Mesenchymal stem cell (in vitro differentiated cells and primary cell): ENCODE measurements around the gene HPS1.

Experiments
- DNase-seq: peaks from one replicate; pipeline ENCODE4 v3.0.0-alpha.2; 2013
- H2AFZ ChIP-seq: one replicate; pipeline ENCODE4 v1.6.1; 2013; ENCODE audit warnings: low read depth, mild to moderate bottlenecking, control low read depth, inconsistent platforms, low read length, moderate library complexity
- H2AK5ac ChIP-seq: 2 replicates; pipeline ENCODE4 v1.6.1; 2013; ENCODE audit warnings: low read length, moderate library complexity, mild to moderate bottlenecking, inconsistent platforms; ENCODE audit not compliant: severe bottlenecking
- H2BK120ac ChIP-seq: one replicate; pipeline ENCODE4 v1.6.1; 2013; ENCODE audit warnings: low read depth, mild to moderate bottlenecking, inconsistent platforms, low read length, moderate library complexity
- H2BK12ac ChIP-seq, 2 experiments: one replicate each; pipeline ENCODE4 v1.6.1; 2013; ENCODE audit warnings: inconsistent platforms in 2 of 2, low read length in 2 of 2, mild to moderate bottlenecking in 2 of 2, moderate library complexity in 2 of 2, control low read depth in 1 of 2
- H2BK15ac ChIP-seq: one replicate; pipeline ENCODE4 v1.6.1; 2013; ENCODE audit warnings: mild to moderate bottlenecking, low read depth, inconsistent platforms; ENCODE audit not compliant: poor library complexity, severe bottlenecking
- H2BK5ac ChIP-seq: 2 replicates; pipeline ENCODE4 v1.6.1; 2013; ENCODE audit warnings: low read depth, mild to moderate bottlenecking, low read length, control low read depth, inconsistent platforms; ENCODE audit not compliant: poor library complexity, severe bottlenecking
- H3K14ac ChIP-seq, 2 experiments: one replicate each; pipeline ENCODE4 v1.6.1; 2013; ENCODE audit warnings: inconsistent platforms in 2 of 2, low read length in 2 of 2, control low read depth in 1 of 2, mild to moderate bottlenecking in 1 of 2, moderate library complexity in 1 of 2
- H3K18ac ChIP-seq, 2 experiments: one replicate each; pipeline ENCODE4 v1.6.1; 2013; ENCODE audit warnings: inconsistent platforms in 2 of 2, low read length in 2 of 2, control low read depth in 1 of 2, low read depth in 1 of 2, mild to moderate bottlenecking in 1 of 2
- H3K23ac ChIP-seq, 2 experiments: one replicate each; pipeline ENCODE4 v1.6.1; 2013; ENCODE audit warnings: inconsistent platforms in 2 of 2, low read length in 2 of 2, mild to moderate bottlenecking in 2 of 2, moderate library complexity in 2 of 2, control low read depth in 1 of 2
- H3K27ac ChIP-seq: 2 replicates; pipeline ENCODE4 v1.5.1; 2013; ENCODE audit warnings: mild to moderate bottlenecking, moderate library complexity, low read length, control low read depth, inconsistent platforms; ENCODE audit not compliant: poor library complexity, severe bottlenecking
- H3K27me3 ChIP-seq, 2 experiments: 2 replicates each; pipeline versions ENCODE4 v1.6.1 to v1.7.0; 2013; ENCODE audit warnings: low read length in 2 of 2, mild to moderate bottlenecking in 2 of 2, moderate library complexity in 2 of 2, control low read depth in 1 of 2, inconsistent platforms in 1 of 2; ENCODE audit not compliant: control insufficient read depth in 1 of 2, insufficient read depth in 1 of 2
- H3K36me3 ChIP-seq, 2 experiments: 2 replicates each; pipeline versions ENCODE4 v1.6.1 to v1.7.0; 2013; ENCODE audit warnings: low read length in 2 of 2, control low read depth in 1 of 2, inconsistent platforms in 1 of 2, low read depth in 1 of 2, mild to moderate bottlenecking in 1 of 2; ENCODE audit not compliant: insufficient read depth in 2 of 2, control insufficient read depth in 1 of 2
- H3K4ac ChIP-seq, 2 experiments: one replicate each; pipeline ENCODE4 v1.6.1; 2013; ENCODE audit warnings: inconsistent platforms in 2 of 2, low read length in 2 of 2, mild to moderate bottlenecking in 2 of 2, moderate library complexity in 2 of 2, control low read depth in 1 of 2, low read depth in 1 of 2
- H3K4me1 ChIP-seq: 2 replicates; pipeline ENCODE4 v1.6.1; 2013; ENCODE audit warnings: low read depth, low read length, control low read depth; ENCODE audit not compliant: control insufficient read depth, insufficient read depth
- H3K4me2 ChIP-seq: 2 replicates; pipeline ENCODE4 v1.6.1; 2013; ENCODE audit warnings: low read length, mild to moderate bottlenecking, inconsistent platforms; ENCODE audit not compliant: poor library complexity, severe bottlenecking
- H3K4me3 ChIP-seq, 2 experiments: 2 replicates each; pipeline versions ENCODE4 v1.5.1 to v1.7.0; 2013; ENCODE audit warnings: low read length in 2 of 2, mild to moderate bottlenecking in 2 of 2, control low read depth in 1 of 2, low read depth in 1 of 2; ENCODE audit not compliant: insufficient read depth in 1 of 2
- H3K79me1 ChIP-seq: replicated peaks from 2 replicates; pipeline ENCODE4 v1.6.1; 2013; ENCODE audit warnings: mild to moderate bottlenecking, control low read depth, low read length, inconsistent platforms; ENCODE audit not compliant: poor library complexity, severe bottlenecking
- H3K9ac ChIP-seq: 2 replicates; pipeline ENCODE4 v1.7.0; 2013; ENCODE audit warnings: mild to moderate bottlenecking, low read length, moderate library complexity
- H3K9me3 ChIP-seq: 2 replicates; pipeline ENCODE4 v1.7.0; 2013; ENCODE audit warnings: mild to moderate bottlenecking, low read length; ENCODE audit not compliant: control insufficient read depth
- H4K8ac ChIP-seq: one replicate; pipeline ENCODE4 v1.6.1; 2013; ENCODE audit warnings: inconsistent platforms, mild to moderate bottlenecking, low read length, moderate library complexity
- H4K91ac ChIP-seq: one replicate; pipeline ENCODE4 v1.6.1; 2013; ENCODE audit warnings: mild to moderate bottlenecking, low read length, inconsistent platforms
- WGBS: methylation state at CpG from one replicate; pipeline ENCODE4 v1.1.7; 2013; ENCODE audit warnings: mixed read lengths; 5-methylcytosine and 5-hydroxymethylcytosine counted together

The HPS1 gene

DNA sequence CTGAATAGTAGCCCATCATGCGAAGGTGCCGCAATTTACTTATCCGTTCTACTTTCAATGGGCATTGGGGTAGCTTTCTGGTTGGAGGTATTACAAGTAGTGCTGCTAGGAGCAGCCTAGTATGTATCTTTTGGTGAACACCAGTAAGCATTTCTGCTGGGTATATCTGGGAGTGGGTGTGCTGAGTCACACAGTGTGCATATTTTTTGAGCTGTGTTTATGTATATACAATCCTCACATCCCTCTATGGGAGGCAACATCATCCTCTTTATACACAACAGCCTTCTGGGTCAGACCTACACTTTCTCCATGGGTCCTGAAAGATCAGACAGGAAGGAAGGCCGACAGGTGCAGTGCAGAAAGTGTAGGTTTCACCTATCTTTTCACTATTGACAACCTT is 68.0 kb downstream of the HPS1 start:
- DNase-seq: peak; percentile 56
- Histone ChIP-seq H3K18ac (no peak overlapping the region), H2BK12ac (no peak overlapping the region), H3K4ac (no peak overlapping the region), H2BK15ac (no peak overlapping the region), H2AK5ac (no peak overlapping the region), H3K36me3 (peaks cover 0 to 5% of the 10 kb centered on the region in 2 experiments), H2BK120ac (no peak overlapping the region), H2AFZ (no peak overlapping the region), H3K4me2 (no peak overlapping the region), H3K27ac (no peak overlapping the region), H3K9ac (no peak overlapping the region), H3K27me3 (no peaks in the 10 kb centered on the region), H4K8ac (no peak overlapping the region), H3K23ac (no peak overlapping the region), H3K9me3 (no peaks in the 10 kb centered on the region), H3K4me1 (peaks cover 18% of the 10 kb centered on the region), H3K4me3 (no peak overlapping the region), H4K91ac (no peak overlapping the region), H3K14ac (no peak overlapping the region), H2BK5ac (no peak overlapping the region), H3K79me1 (no peaks in the 10 kb centered on the region)
- 89% methylated on average over 4 of the region's 4 CpGs for WGBS

DNA sequence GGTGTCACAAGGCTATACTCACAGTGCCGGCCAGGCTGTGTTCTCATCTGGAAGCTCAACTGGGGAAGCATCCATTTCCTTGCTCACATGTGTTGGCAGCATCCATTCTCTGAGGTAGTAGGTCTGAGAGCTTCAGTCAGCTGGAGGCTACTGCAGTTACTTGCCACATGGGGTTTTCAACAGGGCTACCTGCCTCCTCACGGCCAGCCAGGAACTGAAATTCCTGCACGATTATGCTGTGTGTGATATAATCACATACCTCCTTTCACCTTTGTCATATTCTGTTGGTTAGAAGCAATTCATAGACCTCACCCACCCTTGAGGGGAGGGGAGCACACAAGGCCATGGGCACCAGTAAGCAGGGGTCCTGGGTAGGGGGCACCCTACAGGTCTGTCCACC is 69.2 kb downstream of the HPS1 start:
- Histone ChIP-seq H3K18ac (no peak overlapping the region), H3K4me2 (no peak overlapping the region), H2AK5ac (no peak overlapping the region), H3K4me3 (no peak overlapping the region), H3K36me3 (peaks cover 0 to under 1% of the 10 kb centered on the region in 2 experiments), H3K14ac (no peak overlapping the region), H4K8ac (no peak overlapping the region), H2AFZ (no peak overlapping the region), H3K23ac (no peak overlapping the region), H4K91ac (no peak overlapping the region), H2BK5ac (no peak overlapping the region), H3K4me1 (peaks cover 11% of the 10 kb centered on the region), H3K27me3 (no peaks in the 10 kb centered on the region), H3K9me3 (no peaks in the 10 kb centered on the region), H3K79me1 (no peaks in the 10 kb centered on the region), H3K9ac (no peak overlapping the region), H2BK15ac (no peak overlapping the region), H2BK12ac (peak overlapping the region in 1 of 2 experiments; percentile 22), H3K27ac (no peak overlapping the region), H2BK120ac (no peak overlapping the region), H3K4ac (no peak overlapping the region)
- WGBS: 97% methylated on average over 3 of the region's 3 CpGs
- DNase-seq: no peak

DNA sequence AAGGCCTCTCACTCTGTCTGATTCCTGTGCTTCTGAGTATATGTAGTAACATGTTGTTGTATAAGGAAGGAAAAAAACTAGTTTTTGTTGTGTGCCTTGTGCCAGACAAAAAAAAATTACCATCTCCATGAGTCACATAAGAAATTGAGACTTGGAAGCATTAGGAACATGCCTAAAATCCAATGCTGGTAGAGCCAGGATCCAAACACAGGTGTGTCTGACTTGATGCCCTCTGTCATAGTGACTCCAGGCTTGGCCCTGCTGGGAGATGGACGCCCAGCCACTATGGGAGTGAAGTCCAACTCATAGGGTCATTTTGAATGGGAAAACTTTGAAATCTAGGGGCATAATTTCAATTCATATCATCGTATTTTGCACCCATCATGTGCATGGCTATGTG is 69.7 kb downstream of the HPS1 start:
- Histone ChIP-seq H4K8ac (no peak overlapping the region), H2AK5ac (no peak overlapping the region), H2BK15ac (no peak overlapping the region), H3K9me3 (no peaks in the 10 kb centered on the region), H2AFZ (no peak overlapping the region), H2BK5ac (no peak overlapping the region), H3K27me3 (no peaks in the 10 kb centered on the region), H3K79me1 (no peaks in the 10 kb centered on the region), H3K23ac (no peak overlapping the region), H3K4ac (no peak overlapping the region), H3K14ac (no peak overlapping the region), H3K9ac (no peak overlapping the region), H3K4me2 (no peak overlapping the region), H2BK12ac (no peak overlapping the region), H2BK120ac (no peak overlapping the region), H3K4me3 (no peak overlapping the region), H3K36me3 (no peaks in the 10 kb centered on the region), H3K27ac (no peak overlapping the region), H4K91ac (no peak overlapping the region), H3K4me1 (peaks cover 10% of the 10 kb centered on the region), H3K18ac (no peak overlapping the region)
- DNase-seq: no peak
- 83% methylated on average over 1 of the region's 2 CpGs for WGBS

DNA sequence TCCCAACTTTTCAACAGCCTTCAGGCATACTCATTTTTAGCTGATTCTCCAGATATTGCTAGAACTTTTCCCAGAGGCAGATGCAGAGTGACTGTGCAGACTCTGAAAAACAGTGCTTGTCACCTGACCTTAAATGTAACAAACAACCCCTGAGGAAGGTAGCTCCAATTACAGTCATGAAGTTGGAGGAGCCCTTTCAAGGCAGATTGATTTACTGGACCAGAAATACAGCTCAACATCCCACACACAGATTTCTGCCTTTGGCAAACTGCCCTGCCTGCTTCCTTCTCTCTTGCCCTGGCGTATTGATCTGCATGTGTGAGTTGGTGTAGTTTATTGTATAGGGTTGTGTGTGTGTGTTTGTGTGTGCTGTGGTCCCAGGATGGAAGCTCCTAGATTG is 70.2 kb downstream of the HPS1 start:
- Histone ChIP-seq H4K91ac (no peak overlapping the region), H3K36me3 (no peaks in the 10 kb centered on the region), H3K79me1 (no peaks in the 10 kb centered on the region), H3K27me3 (no peaks in the 10 kb centered on the region), H3K4ac (no peak overlapping the region), H3K18ac (no peak overlapping the region), H2BK15ac (no peak overlapping the region), H2AK5ac (no peak overlapping the region), H2BK5ac (no peak overlapping the region), H3K27ac (no peak overlapping the region), H2BK120ac (no peak overlapping the region), H3K4me2 (no peak overlapping the region), H3K23ac (no peak overlapping the region), H3K4me1 (peaks cover 10% of the 10 kb centered on the region), H4K8ac (no peak overlapping the region), H3K4me3 (no peak overlapping the region), H2AFZ (no peak overlapping the region), H3K9me3 (no peaks in the 10 kb centered on the region), H3K9ac (no peak overlapping the region), H2BK12ac (no peak overlapping the region), H3K14ac (no peak overlapping the region)
- WGBS: 100% methylated on average over 1 of the region's 1 CpG
- no peak for DNase-seq
